Transverse colon (tissue), 4 donors: ENCODE measurements around the gene SNX30. TPM values are rescaled to one million over a fixed set of nuclear protein-coding genes. Genes with fewer than 3 reads are reported as not detected.

Experiments
- DNase-seq: peaks from one replicate; pipeline ENCODE4 v3.0.0-alpha.2; 2019
- H3K27ac ChIP-seq, 4 donors: fragments of 200-600 bp; sonication (generic); 2 replicates each; pipeline ENCODE4 v1.5.1; 2016 to 2018; ENCODE audit warnings: inconsistent platforms in 4 of 4
- H3K27me3 ChIP-seq: fragments of 200-600 bp; sonication (generic); 2 replicates; pipeline ENCODE4 v1.5.1; 2017; ENCODE audit warnings: inconsistent platforms
- H3K36me3 ChIP-seq, 4 donors: fragments of 200-600 bp; sonication (generic); 2 replicates each; pipeline ENCODE4 v1.5.1; 2017 to 2019; ENCODE audit warnings: inconsistent platforms in 4 of 4
- H3K4me1 ChIP-seq, 4 donors: fragments of 200-600 bp; sonication (generic); 2 replicates each; pipeline ENCODE4 v1.5.1; 2017 to 2020; ENCODE audit warnings: inconsistent platforms in 4 of 4
- H3K4me3 ChIP-seq, 4 donors: fragments of 200-600 bp; sonication (generic); 1 replicate in 1 of 4; 2 replicates in 3 of 4; pipeline versions ENCODE4 v1.5.1 to v1.6.1; 2017 to 2019; ENCODE audit warnings: inconsistent platforms in 4 of 4
- H3K9me3 ChIP-seq, 2 donors: fragments of 200-600 bp; sonication (generic); 2 replicates each; pipeline ENCODE4 v1.5.1; 2017 to 2019; ENCODE audit warnings: inconsistent platforms in 2 of 2
- CTCF ChIP-seq, 5 experiments: fragments of 200-600 bp in 3 of 5; fragments of 450-650 bp in 2 of 5; sonication (generic) in 3 of 5; IDR thresholded peaks; 1 replicate in 2 of 5; 2 replicates in 3 of 5; pipeline ENCODE4 v1.5.1; 2016 to 2017; ENCODE audit warnings: antibody characterized with exemption in 5 of 5, inconsistent platforms in 3 of 5, mild to moderate bottlenecking in 2 of 5, moderate library complexity in 1 of 5
- EP300 ChIP-seq: sonication (generic); formaldehyde crosslinking; IDR thresholded peaks from one replicate; pipeline ENCODE4 v1.6.1; 2017; ENCODE audit warnings: antibody characterized with exemption, low read depth
- POLR2A ChIP-seq: fragments of 450-650 bp; IDR thresholded peaks from one replicate; pipeline ENCODE4 v1.6.1; 2016; ENCODE audit warnings: antibody characterized with exemption, mild to moderate bottlenecking, moderate library complexity
- POLR2AphosphoS5 ChIP-seq, 3 donors: sonication (generic); formaldehyde crosslinking; IDR thresholded peaks; one replicate each; pipeline ENCODE4 v1.6.1; 2016; ENCODE audit warnings: antibody characterized with exemption in 3 of 3
- WGBS, 2 donors: methylation state at CpG; one replicate each; pipeline ENCODE4 v1.1.5; 2018; ENCODE audit warnings: low coverage in 1 of 2; 5-methylcytosine and 5-hydroxymethylcytosine counted together
- in situ Hi-C, 4 donors: fragments of 200-750 bp; cut with MboI; loops; one replicate each; pipeline versions ENCODE4 v1.15.0 to v1.15.1; 2017; ENCODE audit warnings: low sequenced_read_pairs in 3 of 4, low pct_ligation_motif_present in 1 of 4, low pct_unique_long_range_greater_than_20kb in 1 of 4
- intact Hi-C: fragments of 100-400 bp; cut with DNase I; formaldehyde crosslinking; loops from one replicate; pipeline ENCODE4 v1.15.1; 2023; ENCODE audit warnings: low total_unique reads
- total RNA-seq, 4 donors: library from RNA; depleted of rRNA; stranded (reverse); fragments of >200 nt; gene quantifications; one replicate each; pipeline ENCODE4 v1.1.0, GENCODE V29; 2016

SNX30 gene
- total RNA-seq, 4 donors from 2014 or later, result 15.7 to 46.4 (median 45.7) TPM

GRCh38 chr9:112872019-112872418, 121.5 kb downstream of the SNX30 start:
- H3K36me3 ChIP-seq, result peaks cover 0 to 10% (median 0%) of the 10 kb centered on the region in 4 donors
- no peaks in the 10 kb centered on the region for H3K27me3 ChIP-seq
- DNase-seq, result no peak
- no peak overlapping the region for H3K4me3 ChIP-seq
- 42 to 71% methylated on average over 3 to 4 of the region's 4 CpGs for WGBS, 2 donors
- H3K9me3 ChIP-seq, result no peaks in the 10 kb centered on the region
- in situ Hi-C loops (no loop called here), intact Hi-C loops (loop anchor here (5.0 kb wide), 1 partner anchor 1185 kb away; no protein-coding TSS in a partner anchor)
- H3K4me1 ChIP-seq, result peaks cover 0 to 3% (median 0%) of the 10 kb centered on the region in 4 donors
- TF ChIP-seq EP300, result no peak
- TF ChIP-seq POLR2AphosphoS5 (IDR thresholded peaks at IDR 0.05), result no peak
- TF ChIP-seq POLR2A, result no peak
- no peak for TF ChIP-seq CTCF (IDR thresholded peaks at IDR 0.05)
- no peak overlapping the region for H3K27ac ChIP-seq

GRCh38 chr9:112873773-112874405, 123.3 kb downstream of the SNX30 start:
- no peaks in the 10 kb centered on the region for H3K27me3 ChIP-seq
- in situ Hi-C loops (no loop called here), intact Hi-C loops (loop anchor here (5.0 kb wide), 1 partner anchor 1183 kb away; no protein-coding TSS in a partner anchor)
- no peak overlapping the region for H3K4me3 ChIP-seq
- no peak overlapping the region for H3K27ac ChIP-seq
- peaks cover 0 to 21% (median 0%) of the 10 kb centered on the region in 4 donors for H3K36me3 ChIP-seq
- TF ChIP-seq POLR2AphosphoS5 (IDR thresholded peaks at IDR 0.05), result no peak
- TF ChIP-seq CTCF (IDR thresholded peaks at IDR 0.05), result no peak
- no peak for TF ChIP-seq EP300
- no peak for TF ChIP-seq POLR2A
- 86 to 94% methylated on average over 2 to 4 of the region's 4 CpGs for WGBS, 2 donors
- H3K9me3 ChIP-seq, result no peaks in the 10 kb centered on the region
- H3K4me1 ChIP-seq, result no peaks in the 10 kb centered on the region
- no peak for DNase-seq

GRCh38 chr9:112878752-112879151, 128.2 kb downstream of the SNX30 start:
- no peaks in the 10 kb centered on the region for H3K9me3 ChIP-seq
- no peak for DNase-seq
- no peak for TF ChIP-seq POLR2AphosphoS5 (IDR thresholded peaks at IDR 0.05)
- TF ChIP-seq CTCF (IDR thresholded peaks at IDR 0.05), result no peak
- no peak for TF ChIP-seq EP300
- no peak for TF ChIP-seq POLR2A
- 72 to 81% methylated on average over 2 of the region's 2 CpGs for WGBS, 2 donors
- no peak overlapping the region for H3K27ac ChIP-seq
- H3K4me3 ChIP-seq, result no peak overlapping the region
- no peaks in the 10 kb centered on the region for H3K4me1 ChIP-seq
- in situ Hi-C loops (no loop called here), intact Hi-C loops (no loop called here)
- peaks cover 0 to 16% (median 0%) of the 10 kb centered on the region in 4 donors for H3K36me3 ChIP-seq
- no peaks in the 10 kb centered on the region for H3K27me3 ChIP-seq

- in situ Hi-C loops, result no loop called here
- H3K27me3 ChIP-seq, result no peaks in the 10 kb centered on the region
- intact Hi-C loops, result no loop called here
- no peak for TF ChIP-seq CTCF (IDR thresholded peaks at IDR 0.05)
- TF ChIP-seq POLR2A, result no peak
- TF ChIP-seq EP300, result no peak
- no peak for TF ChIP-seq POLR2AphosphoS5 (IDR thresholded peaks at IDR 0.05)
- H3K27ac ChIP-seq, result no peak overlapping the region
- no peaks in the 10 kb centered on the region for H3K9me3 ChIP-seq
- DNase-seq, result no peak
- H3K4me1 ChIP-seq, result no peaks in the 10 kb centered on the region
- WGBS, 2 donors, result 100% methylated on average over 1 of the region's 1 CpG
- peaks cover 0 to 16% (median 0%) of the 10 kb centered on the region in 4 donors for H3K36me3 ChIP-seq
- no peak overlapping the region for H3K4me3 ChIP-seq
Measured at GRCh38 chr9:112880650-112881049, 130.1 kb downstream of the SNX30 start.
